NK-92 treated with Interleukin-12 subunit alpha and Interleukin-12 subunit beta, amount 100 ng/mL, for 24 hours (cell line): ENCODE measurements around the gene DEAF1.
"Not testable (repeated sequence)": the region's sequence is repeated elsewhere in the genome, so short reads cannot be mapped to it uniquely, and the experiment has no call there.

Experiments used
- DNase-seq: peaks from one replicate; lab custom pipeline; 2025; lab: John Stamatoyannopoulos, UW

DEAF1 gene

GRCh38 chr11:694563-695287, at the start of gene DEAF1:
DEAF1 (minus strand) TSS chr11:695222; CDS start chr11:695047, 175 bp downstream.
- DNase-seq: peak; percentile 99

- DNase-seq: no peak
These were observed 47.7 kb upstream of the DEAF1 start for GRCh38 chr11:742571-743201.

- DNase-seq: no peak
These were observed 47.1 kb upstream of the DEAF1 start for GRCh38 chr11:742156-742546.

GRCh38 chr11:737899-738298, 42.9 kb upstream of the DEAF1 start:
- DNase-seq: not testable (repeated sequence)

GRCh38 chr11:737366-737765, 42.3 kb upstream of the DEAF1 start:
- no peak for DNase-seq

GRCh38 chr11:734541-734940, 39.5 kb upstream of the DEAF1 start:
- DNase-seq: not testable (repeated sequence)

GRCh38 chr11:733072-733471, 38.0 kb upstream of the DEAF1 start:
- DNase-seq: no peak

- no peak for DNase-seq
These were observed 34.6 kb upstream of the DEAF1 start for GRCh38 chr11:729492-730074.

GRCh38 chr11:728901-729491, 34.0 kb upstream of the DEAF1 start:
- DNase-seq: no peak

- peak; percentile 53 for DNase-seq
These were observed 33.1 kb upstream of the DEAF1 start for GRCh38 chr11:727859-728748.

- DNase-seq: no peak
These were observed 32.3 kb upstream of the DEAF1 start for GRCh38 chr11:727281-727701.

GRCh38 chr11:726278-727220, 31.5 kb upstream of the DEAF1 start:
- DNase-seq: no peak

- DNase-seq: no peak
These were observed 30.7 kb upstream of the DEAF1 start for GRCh38 chr11:725624-726202.

- DNase-seq: no peak
These were observed 29.9 kb upstream of the DEAF1 start for GRCh38 chr11:724778-725386.

- DNase-seq: no peak
These were observed 29.2 kb upstream of the DEAF1 start for GRCh38 chr11:724049-724777.

- no peak for DNase-seq
These were observed 28.3 kb upstream of the DEAF1 start for GRCh38 chr11:723120-723883.

GRCh38 chr11:722346-722811, 27.4 kb upstream of the DEAF1 start:
- no peak for DNase-seq

GRCh38 chr11:721741-722345, 26.8 kb upstream of the DEAF1 start:
- DNase-seq: no peak
